K562 (cell line): Measurements from ENCODE around the gene DVL2. TPM values are rescaled to one million over a fixed set of nuclear protein-coding genes. Genes with fewer than 3 reads are reported as not detected.
A peak's percentile ranks its signal among the peaks of the same experiment; 100 is the strongest.

ENCODE experiments used
- BDP1 ChIP-seq: IDR thresholded peaks from 3 replicates; pipeline ENCODE4 v1.6.1; 2011; ENCODE audit not compliant: insufficient read length, insufficient read depth
- CBX2 ChIP-seq: fragments of 200-600 bp; sonication (generic); IDR thresholded peaks from one replicate; pipeline ENCODE4 v1.6.1; 2012; ENCODE audit warnings: mild to moderate bottlenecking, low read length, inconsistent platforms; ENCODE audit not compliant: insufficient read depth, poor library complexity, severe bottlenecking
- CBX5 ChIP-seq: IDR thresholded peaks from 2 replicates; pipeline ENCODE4 v1.6.1; 2014; ENCODE audit warnings: low read depth, borderline replicate concordance
- GABPB2 ChIP-seq: fragments of 250-450 bp; sonication (Bioruptor Pico); conservative IDR thresholded peaks from 2 replicates; pipeline ENCODE4 v1.5.1; 2021; ENCODE audit warnings: mild to moderate bottlenecking
- MEF2D ChIP-seq: conservative IDR thresholded peaks from 2 replicates; pipeline ENCODE4 v1.6.1; 2016; ENCODE audit warnings: low read depth, missing genetic modification characterization, missing compliant biosample characterization
- MTA1 ChIP-seq: fragments of 450-650 bp; IDR thresholded peaks from 2 replicates; pipeline ENCODE4 v1.6.1; 2017; ENCODE audit warnings: borderline replicate concordance
- NCOR1 ChIP-seq: fragments of 450-650 bp; IDR thresholded peaks from 2 replicates; pipeline ENCODE4 v1.6.1; 2016; ENCODE audit warnings: mild to moderate bottlenecking, moderate library complexity
- NFRKB ChIP-seq: fragments of 450-650 bp; IDR thresholded peaks from 2 replicates; pipeline ENCODE4 v1.6.1; 2016; ENCODE audit warnings: low read depth
- PHF21A ChIP-seq: fragments of 450-650 bp; IDR thresholded peaks from 2 replicates; pipeline ENCODE4 v1.6.1; 2017; ENCODE audit warnings: low read depth, borderline replicate concordance
- POLR2A ChIP-seq: fragments of 450-650 bp; conservative IDR thresholded peaks from 2 replicates; pipeline ENCODE4 v1.6.1; 2016
- RBM22 ChIP-seq: fragments of 200-400 bp; formaldehyde crosslinking; IDR thresholded peaks from 2 replicates; pipeline ENCODE4 v1.6.1; 2018; ENCODE audit warnings: low read length, low read depth; ENCODE audit not compliant: poor library complexity, severe bottlenecking
- RFX5 ChIP-seq: IDR thresholded peaks from 2 replicates; pipeline ENCODE4 v1.6.1; 2011; ENCODE audit warnings: low read depth, mild to moderate bottlenecking, improper control_type of control experiment, low read length
- TAF7 ChIP-seq: fragments of 450-650 bp; IDR thresholded peaks from 2 replicates; pipeline ENCODE4 v1.6.1; 2016; ENCODE audit warnings: missing genetic modification characterization, missing compliant biosample characterization
- XRCC5 ChIP-seq: fragments of 200-400 bp; formaldehyde crosslinking; IDR thresholded peaks from 2 replicates; pipeline ENCODE4 v1.6.1; 2017; ENCODE audit warnings: low read depth, mild to moderate bottlenecking, low read length
- YY1 ChIP-seq, 3 experiments: IDR thresholded peaks; 2 replicates each; pipeline ENCODE4 v1.6.1; 2011; ENCODE audit warnings: low read length in 2 of 3, mild to moderate bottlenecking in 2 of 3, moderate library complexity in 2 of 3, borderline replicate concordance in 1 of 3, control low read depth in 1 of 3, low read depth in 1 of 3; ENCODE audit not compliant: insufficient read depth in 3 of 3, insufficient replicate concordance in 2 of 3, control insufficient read depth in 1 of 3, insufficient read length in 1 of 3; ENCODE audit errors: extremely low read depth in 1 of 3
- polyA plus RNA-seq, 8 experiments: library from polyadenylated mRNA; depleted of rRNA in 4 of 8; stranded (reverse) in 5 of 8; unstranded in 3 of 8; fragments of >200 nt; fragmentation: Nextera tagmentation in 2 of 8; fragmentation: Illumina TruSeq in 1 of 8; extraction: Ambion mirVana in 2 of 8; extraction: Trizol in 1 of 8; gene quantifications; 2 replicates each; pipeline versions ENCODE4 v1.2.1 to v1.2.3, GENCODE V29; 2011 to 2014; ENCODE audit warnings: inconsistent platforms in 1 of 8, missing spikeins in 1 of 8
- total RNA-seq, 7 experiments: library from RNA; depleted of rRNA in 6 of 7; stranded (reverse); fragments of >200 nt in 6 of 7; fragmentation: Illumina TruSeq in 2 of 7; extraction: Trizol in 2 of 7; gene quantifications; 2 replicates each; pipeline versions ENCODE4 v1.2.1 to v1.2.3, GENCODE V29; 2011 to 2021; ENCODE audit warnings: low replicate concordance in 1 of 7
- TF ChIP-seq, protein P1 (sequence below): fragments of 250-450 bp; sonication (Bioruptor Pico); IDR thresholded peaks from 2 replicates; pipeline ENCODE4 v1.8.0; 2022; ENCODE audit warnings: inconsistent platforms, mild to moderate bottlenecking, moderate library complexity, borderline replicate concordance
- TF ChIP-seq, protein P2 (sequence below): fragments of 450-650 bp; IDR thresholded peaks from one replicate; pipeline ENCODE4 v1.6.1; 2018; ENCODE audit warnings: mild to moderate bottlenecking, moderate library complexity; ENCODE audit not compliant: partially characterized antibody
- TF ChIP-seq, protein P3 (sequence below): fragments of 200-800 bp; sonication (Bioruptor generic); IDR thresholded peaks from 2 replicates; pipeline ENCODE4 v1.6.1; 2017; ENCODE audit warnings: missing genetic modification characterization, missing compliant biosample characterization
- TF ChIP-seq, protein P4 (sequence below): fragments of 250-450 bp; sonication (Bioruptor Pico); IDR thresholded peaks from 2 replicates; pipeline ENCODE4 v1.4.0; 2020; ENCODE audit warnings: mild to moderate bottlenecking
- TF ChIP-seq, protein P5 (sequence below), 2 experiments: fragments of 450-650 bp; IDR thresholded peaks; 2 replicates each; pipeline ENCODE4 v1.6.1; 2016

DVL2 gene
- total and polyA plus RNA-seq, 9 of the 15 experiments (the other 6 are each of a cell fraction or from before 2014, with no cell fraction given), result 1.3 to 49.5 (median 24.3) TPM

DNA sequence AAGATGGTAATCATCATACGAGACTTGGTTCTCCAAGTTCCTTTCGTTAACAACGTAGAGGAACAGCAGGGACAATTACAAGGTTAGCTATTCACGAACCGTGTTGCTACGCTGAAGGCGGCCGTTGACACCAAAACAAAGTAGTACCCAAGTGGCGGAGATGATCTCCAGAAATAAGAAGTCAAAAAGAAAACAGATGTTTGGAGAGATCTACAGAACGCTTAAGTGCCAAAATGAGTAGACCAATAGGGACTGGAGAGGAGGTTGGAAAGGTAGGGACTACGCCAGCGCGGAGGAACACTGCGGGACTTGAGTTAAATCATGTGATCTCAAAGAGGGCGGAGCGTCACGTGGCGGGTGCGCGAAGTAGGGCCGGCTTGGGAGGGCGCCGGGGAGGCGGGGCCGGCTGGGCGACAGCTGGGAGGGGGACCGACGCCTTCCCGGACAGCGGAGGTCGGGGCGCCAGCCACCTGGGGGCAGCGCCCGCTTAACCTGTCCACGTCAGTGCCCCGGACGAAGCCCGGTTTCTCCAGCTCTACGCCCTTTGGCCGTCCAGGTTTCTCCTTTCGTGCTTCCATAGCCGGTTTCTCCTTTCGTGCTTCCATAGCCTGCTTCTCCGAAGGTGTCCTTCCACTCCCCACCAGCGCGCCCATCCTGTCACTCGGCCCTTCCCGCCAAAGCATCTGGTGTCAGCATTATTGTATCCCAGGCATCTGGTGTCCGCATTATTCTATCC, 8.6 kb upstream of the DVL2 start (continued):
- TF ChIP-seq MEF2D (0 out of 2 replicates have a peak, but pooled peaks have one; percentile 35), MTA1 (0 out of 2 replicates have a peak, but pooled peaks have one; percentile 53), CBX2 (no peak), TAF7 (tag) (0 out of 2 replicates have a peak, but pooled peaks have one; percentile 25), NCOR1 (peak; percentile 72), GABPB2 (CRISPR knock-in tag) (no peak), CBX5 (no peak), BDP1 (no peak), PHF21A (peak; percentile 67; the same call in 1 of the 2 replicates), POLR2A (peak; percentile 76), RBM22 (no peak), YY1 (IDR thresholded peaks at IDR 0.05; ENCODE audit: borderline replicate concordance in 1 of 3, control insufficient read depth in 1 of 3, extremely low read depth in 1 of 3, insufficient read depth in 3 of 3, insufficient read length in 1 of 3, insufficient replicate concordance in 2 of 3, low read depth in 1 of 3, low read length in 2 of 3) (peak in 1 of 3 experiments; percentile 33), NFRKB (peak; percentile 84), XRCC5 (no peak), RFX5 (no peak)
- TF ChIP-seq, protein P1, sequence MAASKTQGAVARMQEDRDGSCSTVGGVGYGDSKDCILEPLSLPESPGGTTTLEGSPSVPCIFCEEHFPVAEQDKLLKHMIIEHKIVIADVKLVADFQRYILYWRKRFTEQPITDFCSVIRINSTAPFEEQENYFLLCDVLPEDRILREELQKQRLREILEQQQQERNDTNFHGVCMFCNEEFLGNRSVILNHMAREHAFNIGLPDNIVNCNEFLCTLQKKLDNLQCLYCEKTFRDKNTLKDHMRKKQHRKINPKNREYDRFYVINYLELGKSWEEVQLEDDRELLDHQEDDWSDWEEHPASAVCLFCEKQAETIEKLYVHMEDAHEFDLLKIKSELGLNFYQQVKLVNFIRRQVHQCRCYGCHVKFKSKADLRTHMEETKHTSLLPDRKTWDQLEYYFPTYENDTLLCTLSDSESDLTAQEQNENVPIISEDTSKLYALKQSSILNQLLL, result no peak
- TF ChIP-seq, protein P2, sequence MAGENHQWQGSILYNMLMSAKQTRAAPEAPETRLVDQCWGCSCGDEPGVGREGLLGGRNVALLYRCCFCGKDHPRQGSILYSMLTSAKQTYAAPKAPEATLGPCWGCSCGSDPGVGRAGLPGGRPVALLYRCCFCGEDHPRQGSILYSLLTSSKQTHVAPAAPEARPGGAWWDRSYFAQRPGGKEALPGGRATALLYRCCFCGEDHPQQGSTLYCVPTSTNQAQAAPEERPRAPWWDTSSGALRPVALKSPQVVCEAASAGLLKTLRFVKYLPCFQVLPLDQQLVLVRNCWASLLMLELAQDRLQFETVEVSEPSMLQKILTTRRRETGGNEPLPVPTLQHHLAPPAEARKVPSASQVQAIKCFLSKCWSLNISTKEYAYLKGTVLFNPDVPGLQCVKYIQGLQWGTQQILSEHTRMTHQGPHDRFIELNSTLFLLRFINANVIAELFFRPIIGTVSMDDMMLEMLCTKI, result no peak
- TF ChIP-seq, protein P3, sequence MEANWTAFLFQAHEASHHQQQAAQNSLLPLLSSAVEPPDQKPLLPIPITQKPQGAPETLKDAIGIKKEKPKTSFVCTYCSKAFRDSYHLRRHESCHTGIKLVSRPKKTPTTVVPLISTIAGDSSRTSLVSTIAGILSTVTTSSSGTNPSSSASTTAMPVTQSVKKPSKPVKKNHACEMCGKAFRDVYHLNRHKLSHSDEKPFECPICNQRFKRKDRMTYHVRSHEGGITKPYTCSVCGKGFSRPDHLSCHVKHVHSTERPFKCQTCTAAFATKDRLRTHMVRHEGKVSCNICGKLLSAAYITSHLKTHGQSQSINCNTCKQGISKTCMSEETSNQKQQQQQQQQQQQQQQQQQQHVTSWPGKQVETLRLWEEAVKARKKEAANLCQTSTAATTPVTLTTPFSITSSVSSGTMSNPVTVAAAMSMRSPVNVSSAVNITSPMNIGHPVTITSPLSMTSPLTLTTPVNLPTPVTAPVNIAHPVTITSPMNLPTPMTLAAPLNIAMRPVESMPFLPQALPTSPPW (CRISPR knock-in tag), result peak; percentile 90
- TF ChIP-seq, protein P4, sequence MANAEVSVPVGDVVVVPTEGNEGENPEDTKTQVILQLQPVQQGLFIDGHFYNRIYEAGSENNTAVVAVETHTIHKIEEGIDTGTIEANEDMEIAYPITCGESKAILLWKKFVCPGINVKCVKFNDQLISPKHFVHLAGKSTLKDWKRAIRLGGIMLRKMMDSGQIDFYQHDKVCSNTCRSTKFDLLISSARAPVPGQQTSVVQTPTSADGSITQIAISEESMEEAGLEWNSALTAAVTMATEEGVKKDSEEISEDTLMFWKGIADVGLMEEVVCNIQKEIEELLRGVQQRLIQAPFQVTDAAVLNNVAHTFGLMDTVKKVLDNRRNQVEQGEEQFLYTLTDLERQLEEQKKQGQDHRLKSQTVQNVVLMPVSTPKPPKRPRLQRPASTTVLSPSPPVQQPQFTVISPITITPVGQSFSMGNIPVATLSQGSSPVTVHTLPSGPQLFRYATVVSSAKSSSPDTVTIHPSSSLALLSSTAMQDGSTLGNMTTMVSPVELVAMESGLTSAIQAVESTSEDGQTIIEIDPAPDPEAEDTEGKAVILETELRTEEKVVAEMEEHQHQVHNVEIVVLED (CRISPR knock-in tag), result peak; percentile 82
- TF ChIP-seq, protein P5, sequence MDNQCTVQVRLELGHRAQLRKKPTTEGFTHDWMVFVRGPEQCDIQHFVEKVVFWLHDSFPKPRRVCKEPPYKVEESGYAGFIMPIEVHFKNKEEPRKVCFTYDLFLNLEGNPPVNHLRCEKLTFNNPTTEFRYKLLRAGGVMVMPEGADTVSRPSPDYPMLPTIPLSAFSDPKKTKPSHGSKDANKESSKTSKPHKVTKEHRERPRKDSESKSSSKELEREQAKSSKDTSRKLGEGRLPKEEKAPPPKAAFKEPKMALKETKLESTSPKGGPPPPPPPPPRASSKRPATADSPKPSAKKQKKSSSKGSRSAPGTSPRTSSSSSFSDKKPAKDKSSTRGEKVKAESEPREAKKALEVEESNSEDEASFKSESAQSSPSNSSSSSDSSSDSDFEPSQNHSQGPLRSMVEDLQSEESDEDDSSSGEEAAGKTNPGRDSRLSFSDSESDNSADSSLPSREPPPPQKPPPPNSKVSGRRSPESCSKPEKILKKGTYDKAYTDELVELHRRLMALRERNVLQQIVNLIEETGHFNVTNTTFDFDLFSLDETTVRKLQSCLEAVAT (IDR thresholded peaks at IDR 0.05), result peak; percentile 24 to 68; a peak in 1 of 4 replicates
